Loucy (cell line): Measurements from ENCODE around the gene RBM20.

Source experiments
- EZH2phosphoT487 ChIP-seq: fragments of 200-600 bp; IDR thresholded peaks from 2 replicates; pipeline ENCODE4 v1.6.1; 2018; ENCODE audit warnings: antibody characterized with exemption, mild to moderate bottlenecking, moderate library complexity, borderline replicate concordance
- TF ChIP-seq, protein P1 (sequence below): fragments of 200-600 bp; sonication (generic); conservative IDR thresholded peaks from 2 replicates; pipeline ENCODE4 v1.5.1; 2014; ENCODE audit warnings: mild to moderate bottlenecking, antibody characterized with exemption, low read length

DNA sequence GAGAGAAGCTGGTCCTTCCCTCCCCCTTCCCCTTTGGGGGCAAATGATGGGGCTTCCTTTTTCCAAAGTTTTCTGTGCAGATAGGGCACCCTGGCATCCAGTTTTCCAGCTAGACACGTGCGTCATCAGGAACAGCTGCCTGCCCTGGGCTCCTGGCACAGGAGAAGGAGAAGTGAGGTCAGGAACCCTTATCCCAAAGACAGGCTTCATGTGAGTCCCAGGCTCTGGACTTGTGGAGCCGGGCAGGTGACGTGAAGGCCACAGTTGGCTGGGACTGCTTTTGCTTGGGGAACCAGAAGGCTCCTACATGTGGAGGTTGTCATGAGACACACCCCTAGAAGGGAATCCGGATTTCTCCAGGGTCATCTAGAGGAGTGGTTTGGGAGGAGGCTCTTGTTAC lies 66.5 kb downstream of the RBM20 start:
- TF ChIP-seq, protein P1, sequence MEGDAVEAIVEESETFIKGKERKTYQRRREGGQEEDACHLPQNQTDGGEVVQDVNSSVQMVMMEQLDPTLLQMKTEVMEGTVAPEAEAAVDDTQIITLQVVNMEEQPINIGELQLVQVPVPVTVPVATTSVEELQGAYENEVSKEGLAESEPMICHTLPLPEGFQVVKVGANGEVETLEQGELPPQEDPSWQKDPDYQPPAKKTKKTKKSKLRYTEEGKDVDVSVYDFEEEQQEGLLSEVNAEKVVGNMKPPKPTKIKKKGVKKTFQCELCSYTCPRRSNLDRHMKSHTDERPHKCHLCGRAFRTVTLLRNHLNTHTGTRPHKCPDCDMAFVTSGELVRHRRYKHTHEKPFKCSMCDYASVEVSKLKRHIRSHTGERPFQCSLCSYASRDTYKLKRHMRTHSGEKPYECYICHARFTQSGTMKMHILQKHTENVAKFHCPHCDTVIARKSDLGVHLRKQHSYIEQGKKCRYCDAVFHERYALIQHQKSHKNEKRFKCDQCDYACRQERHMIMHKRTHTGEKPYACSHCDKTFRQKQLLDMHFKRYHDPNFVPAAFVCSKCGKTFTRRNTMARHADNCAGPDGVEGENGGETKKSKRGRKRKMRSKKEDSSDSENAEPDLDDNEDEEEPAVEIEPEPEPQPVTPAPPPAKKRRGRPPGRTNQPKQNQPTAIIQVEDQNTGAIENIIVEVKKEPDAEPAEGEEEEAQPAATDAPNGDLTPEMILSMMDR: no peak
- no peak for TF ChIP-seq EZH2phosphoT487
